ENCODE measurements around the gene TOR4A.

The TOR4A gene

DNA sequence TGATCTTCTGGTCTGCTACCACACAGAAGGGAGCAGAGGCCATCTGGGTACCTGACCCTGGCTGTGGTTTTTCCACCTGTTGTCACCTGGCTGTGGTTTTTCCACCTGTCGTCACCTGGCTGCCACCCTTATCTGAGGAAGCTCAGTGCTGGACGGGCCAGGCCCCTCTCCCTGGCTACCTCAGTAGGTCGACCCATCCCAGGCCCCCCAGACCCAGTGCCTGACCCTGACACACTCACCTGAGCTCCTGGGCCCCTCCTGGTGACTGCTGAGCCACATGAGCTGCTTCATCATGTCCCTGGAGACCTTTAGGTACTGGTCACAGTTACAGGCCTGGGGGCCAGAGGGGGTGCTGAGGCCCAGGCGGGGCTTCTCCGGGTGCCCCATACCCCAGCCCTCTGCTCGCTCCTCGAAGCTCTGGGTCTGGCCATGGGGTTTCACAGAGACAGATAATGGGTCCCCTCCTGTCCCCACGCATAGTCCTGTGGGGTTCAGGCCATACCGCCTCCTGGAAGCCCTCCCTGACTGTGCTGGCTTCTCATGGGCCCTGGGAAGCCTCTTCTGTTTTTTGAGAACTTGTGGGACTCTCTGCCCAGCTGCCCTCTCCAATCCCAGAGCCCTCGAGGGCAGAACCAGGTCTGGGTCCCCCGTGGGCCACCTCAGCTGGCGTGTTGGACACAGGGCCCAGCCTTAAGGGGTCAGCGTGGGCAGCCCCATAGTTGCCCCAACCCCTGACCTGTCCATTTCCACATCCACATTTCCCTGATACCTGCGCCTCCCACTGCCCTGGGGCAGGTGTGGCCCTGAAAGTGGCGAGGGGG lies 32.1 kb downstream of the TOR4A start:
- peak; percentile 56 for DNase-seq

DNA sequence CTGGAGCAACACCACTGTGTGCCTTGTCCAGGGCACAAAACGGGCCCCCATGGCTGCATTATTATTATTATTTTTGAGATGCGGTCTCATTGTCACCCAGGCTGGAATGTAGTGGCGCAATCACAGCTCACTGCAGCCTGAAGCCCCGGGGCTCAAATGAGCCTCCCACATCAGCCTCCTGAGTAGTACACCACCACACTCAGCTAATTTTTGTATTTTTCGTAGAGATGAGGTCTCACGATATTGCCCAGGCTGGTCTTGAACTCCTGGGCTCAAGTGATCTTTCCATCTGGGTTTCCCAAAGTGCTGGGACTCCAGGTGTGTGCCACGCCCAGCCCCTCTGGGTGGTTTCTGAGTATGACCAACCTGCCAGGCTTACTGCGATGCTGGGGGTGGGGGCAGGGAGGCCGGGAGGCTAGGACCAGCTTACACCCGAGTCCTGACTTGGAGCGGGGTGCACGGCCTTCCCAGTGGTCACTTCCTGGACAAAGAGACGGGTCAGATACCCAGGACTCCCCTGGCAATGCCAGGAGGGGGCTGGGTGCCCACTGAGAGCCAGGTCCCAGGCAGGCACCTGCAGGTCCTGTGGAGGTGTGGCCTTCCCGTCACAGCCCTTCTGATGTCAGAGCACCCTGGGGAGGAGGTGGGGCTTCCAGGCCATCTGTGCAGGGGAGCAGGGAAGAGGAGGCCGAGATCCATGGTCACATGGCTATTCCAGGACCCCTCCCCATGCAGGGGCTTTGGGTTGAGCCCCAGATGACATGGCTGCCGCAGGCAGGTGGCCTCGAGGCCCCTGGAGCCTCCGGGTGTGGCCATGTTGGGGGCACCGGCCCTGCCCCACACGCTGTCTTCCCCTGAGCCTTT lies 32.9 kb downstream of the TOR4A start:
- DNase-seq = peak; percentile 94

DNA sequence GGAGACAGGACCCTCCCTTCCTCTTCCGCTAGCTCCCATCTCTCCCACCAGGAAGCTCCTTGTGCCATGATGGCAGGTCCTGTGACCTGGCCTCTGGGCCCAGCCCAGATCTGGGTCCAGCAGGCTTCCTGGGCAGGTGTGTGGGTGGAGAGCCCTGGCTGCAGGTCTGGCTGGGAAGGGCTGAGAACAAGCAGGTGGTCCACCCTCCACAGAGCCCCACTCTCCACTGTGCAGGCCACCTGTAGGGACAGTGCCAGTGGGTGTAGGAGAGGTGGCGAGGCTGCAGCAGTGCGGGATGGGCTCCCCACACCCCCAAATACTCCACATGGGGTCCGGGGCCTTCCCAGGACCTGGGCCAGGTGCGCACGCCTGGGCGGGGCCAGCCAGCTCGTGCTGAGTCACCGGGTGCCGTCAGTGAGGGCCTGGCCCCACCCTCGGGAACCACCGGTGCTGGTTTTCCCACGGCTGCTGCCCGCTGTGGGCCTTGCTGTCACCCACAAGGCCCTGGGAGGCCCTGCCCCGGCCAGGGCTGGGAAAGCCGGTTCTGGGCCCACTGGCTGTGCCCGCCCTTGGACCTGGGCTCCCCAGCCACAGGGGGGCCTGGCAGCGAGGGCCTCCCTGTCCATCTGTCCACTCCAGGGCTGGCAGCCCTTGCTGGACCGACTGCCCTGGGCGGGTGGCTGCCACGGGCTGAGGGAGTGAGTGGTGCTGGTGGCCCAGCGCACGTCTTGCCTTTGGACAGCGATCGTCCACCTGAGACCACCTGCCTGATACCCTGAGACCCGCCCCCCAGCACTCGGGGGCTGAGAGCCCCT lies 33.9 kb downstream of the TOR4A start:
- peak; percentile 98 for DNase-seq

DNA sequence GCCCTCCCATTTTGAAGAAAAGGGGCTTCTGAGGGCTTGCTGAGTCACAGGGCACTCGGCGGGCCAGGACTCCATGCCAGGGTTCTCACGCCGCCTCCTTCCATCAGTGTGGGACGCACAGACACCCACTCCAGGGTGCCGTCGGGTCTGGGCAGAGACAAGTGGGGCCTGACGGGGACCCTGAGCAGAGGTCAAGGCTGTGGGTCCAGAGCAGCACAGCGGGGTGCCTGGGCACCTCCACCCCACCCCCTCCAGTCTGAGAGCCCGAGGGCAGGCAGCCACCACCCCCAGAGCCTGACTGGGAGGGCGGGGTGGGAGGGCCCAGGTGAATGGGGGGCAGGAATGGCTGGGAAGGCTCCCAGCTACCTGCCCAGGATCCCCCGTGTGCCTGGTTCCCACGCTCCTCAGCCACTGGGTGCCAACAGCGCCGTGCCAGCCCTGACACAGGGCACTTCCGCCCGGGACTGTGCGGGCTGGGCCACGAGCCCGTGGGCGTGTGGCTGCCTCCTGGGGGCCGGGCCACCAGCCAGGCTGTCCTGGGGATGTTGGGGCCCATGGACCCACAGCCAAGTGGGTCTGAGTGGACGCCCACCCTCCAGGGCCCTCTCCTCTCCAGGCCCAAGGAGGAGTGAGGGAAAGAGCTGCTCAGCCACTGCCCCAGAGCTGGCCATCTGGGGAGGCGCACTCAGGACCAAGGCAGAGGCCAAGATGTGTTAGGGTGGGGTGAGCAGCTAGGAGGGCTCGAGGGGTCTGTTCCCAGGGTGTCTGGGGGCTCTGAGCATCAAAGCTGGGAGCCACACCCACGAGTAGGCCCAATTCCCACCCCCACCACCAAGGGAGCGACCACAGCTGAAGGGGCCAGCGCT lies 34.7 kb downstream of the TOR4A start:
- no peak for DNase-seq

DNA sequence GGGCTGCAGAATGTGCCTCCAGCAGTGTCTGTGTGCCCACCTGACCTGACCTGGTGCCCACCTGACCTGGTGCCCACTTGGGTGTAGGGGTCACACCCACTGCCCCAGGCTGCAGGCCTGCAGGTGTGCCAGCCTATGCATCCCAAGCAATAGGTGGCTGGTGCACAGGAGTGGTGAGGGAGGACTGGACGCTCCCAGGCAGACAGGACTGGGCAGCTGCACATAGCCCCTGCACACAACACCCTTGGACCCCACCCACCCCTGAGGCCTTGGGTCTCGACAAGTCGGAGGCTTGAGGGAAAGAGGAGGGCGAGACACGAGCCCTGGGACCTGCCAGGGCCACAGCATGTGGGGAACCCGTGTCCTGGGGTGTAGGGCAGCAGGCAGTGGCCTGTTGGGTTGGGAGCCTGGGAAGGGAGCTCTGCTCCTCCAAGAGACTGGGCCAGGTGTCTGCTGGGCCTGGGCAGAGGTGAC lies 35.4 kb downstream of the TOR4A start:
- no peak for DNase-seq

DNA sequence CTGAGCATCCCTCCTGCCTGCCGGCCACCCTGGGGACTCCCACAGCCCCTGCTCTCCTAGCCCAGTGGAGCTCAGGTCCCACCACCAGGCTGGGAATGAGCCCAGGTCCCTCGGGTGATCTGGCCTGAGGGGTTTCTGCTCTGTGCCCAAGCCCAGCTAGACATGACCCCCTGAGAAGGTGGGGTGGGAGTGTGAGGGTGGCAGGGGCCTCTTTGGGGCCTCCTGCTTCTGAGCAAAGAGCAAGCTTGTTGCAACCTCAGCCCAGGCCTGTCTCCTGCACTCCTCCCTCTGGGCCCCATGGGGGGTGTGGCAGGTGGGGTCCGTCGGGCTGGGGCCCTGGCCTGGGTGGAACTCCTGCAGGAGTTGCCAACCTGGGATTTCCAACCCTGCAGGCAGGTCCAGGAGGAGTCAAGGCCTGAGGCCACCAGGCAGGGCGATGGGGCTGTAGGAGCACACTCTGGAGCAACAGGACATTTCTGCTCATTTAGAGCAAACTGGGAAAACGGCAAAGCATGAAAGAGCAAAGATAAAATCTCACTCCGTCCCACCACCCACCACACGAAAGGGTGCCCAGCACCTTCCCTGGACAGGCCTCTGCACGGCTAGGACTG lies 35.9 kb downstream of the TOR4A start:
- no peak for DNase-seq

DNA sequence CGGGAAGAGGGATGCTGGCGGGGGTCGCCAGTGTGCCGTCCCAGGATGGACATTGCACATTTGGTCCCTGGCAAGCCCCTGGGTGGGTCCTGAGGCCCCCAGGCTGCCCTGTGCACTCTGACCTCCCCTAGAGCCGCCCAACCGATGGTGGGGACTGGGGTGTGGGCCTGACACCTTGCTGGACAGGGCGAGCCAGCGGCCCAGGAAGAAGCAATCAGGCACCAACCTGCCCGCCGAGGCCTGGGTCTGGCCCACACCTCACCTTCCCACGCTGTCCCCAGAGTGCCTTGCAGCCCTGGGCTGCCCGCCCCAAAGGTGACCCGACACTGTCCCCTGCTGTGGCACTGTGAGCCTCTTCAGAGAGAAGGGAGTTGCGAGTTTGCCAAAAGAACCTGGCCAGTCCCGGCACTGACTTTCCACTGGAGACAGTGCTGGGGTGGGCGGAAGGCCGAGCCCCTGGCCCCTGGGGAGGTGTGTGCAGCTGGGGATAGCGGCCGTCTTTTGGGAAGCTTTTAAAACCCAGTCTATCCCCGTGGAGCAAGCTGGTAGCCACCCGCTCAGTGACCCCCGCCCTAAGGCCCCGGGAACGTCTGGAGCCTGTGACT lies 36.5 kb downstream of the TOR4A start:
- DNase-seq = no peak

DNA sequence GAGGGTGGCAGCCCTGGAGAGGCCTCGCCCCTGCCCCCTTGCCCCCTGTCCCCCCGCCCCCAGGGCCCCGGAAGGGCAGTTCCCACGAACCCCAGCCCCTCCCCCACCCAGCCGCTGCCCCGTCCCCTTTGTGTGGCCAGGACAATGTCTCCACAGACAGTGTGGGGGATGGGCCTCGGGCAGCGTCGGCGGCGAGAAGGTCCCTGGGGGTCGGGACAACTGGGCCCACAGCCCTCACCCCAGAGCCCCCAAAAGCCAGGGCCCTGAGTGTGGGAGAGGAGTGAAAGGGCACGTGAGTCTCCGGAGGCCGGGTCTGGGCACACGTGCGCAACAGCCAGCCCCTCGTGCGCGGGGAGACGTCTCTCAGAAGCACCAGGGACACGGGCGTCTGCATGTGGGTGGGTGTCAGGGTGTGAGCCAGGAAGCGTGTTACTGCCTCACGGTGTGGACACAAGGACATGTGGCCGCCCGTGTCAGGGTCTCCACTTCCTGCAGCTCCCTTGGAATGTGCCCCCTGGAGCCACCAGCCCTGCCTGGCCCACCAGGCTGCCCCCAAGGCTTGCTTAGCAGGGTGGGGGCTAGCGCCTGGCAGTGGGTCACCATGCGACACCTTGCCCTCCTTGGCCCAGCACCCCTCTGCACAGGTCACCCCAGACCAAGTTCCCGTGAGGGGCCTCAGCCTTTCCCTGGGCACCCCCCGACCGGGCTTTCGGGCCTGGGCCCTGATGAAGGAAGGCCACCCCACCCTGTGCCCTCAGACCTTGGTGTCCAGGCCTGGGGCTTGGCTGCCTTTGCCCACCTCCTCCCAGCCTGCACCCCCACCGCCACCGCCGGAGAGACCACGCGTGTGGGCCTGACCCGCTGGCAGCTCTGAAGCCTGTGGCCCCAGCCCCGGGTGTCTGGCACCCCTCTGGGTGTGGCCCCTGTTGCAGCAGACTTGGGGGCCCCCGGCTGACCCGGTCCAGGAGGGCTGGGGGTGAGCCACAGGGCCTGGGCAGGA lies 37.3 kb downstream of the TOR4A start:
- no peak for DNase-seq

DNA sequence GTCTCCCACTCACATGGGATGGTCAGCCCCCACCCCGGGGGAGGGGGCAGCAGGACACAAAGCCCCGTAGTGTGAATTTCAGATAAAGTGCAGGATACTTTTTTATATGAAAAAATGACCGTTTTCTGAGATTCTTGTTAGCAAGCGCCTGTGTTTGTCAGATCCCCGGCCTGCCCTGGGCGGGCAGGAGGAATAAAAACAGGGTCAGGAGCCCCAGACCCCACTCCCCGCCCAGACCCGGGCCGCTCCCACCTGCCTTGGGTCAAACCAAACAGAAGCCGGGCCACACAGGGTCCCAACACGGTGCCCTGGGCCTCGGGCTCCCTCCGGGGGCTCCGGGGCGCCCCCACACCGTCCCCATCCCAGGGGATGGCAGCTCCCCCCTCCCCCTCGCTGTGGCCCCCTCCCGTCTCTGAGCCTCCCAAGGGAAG lies 38.1 kb downstream of the TOR4A start:
- DNase-seq = no peak

DNA sequence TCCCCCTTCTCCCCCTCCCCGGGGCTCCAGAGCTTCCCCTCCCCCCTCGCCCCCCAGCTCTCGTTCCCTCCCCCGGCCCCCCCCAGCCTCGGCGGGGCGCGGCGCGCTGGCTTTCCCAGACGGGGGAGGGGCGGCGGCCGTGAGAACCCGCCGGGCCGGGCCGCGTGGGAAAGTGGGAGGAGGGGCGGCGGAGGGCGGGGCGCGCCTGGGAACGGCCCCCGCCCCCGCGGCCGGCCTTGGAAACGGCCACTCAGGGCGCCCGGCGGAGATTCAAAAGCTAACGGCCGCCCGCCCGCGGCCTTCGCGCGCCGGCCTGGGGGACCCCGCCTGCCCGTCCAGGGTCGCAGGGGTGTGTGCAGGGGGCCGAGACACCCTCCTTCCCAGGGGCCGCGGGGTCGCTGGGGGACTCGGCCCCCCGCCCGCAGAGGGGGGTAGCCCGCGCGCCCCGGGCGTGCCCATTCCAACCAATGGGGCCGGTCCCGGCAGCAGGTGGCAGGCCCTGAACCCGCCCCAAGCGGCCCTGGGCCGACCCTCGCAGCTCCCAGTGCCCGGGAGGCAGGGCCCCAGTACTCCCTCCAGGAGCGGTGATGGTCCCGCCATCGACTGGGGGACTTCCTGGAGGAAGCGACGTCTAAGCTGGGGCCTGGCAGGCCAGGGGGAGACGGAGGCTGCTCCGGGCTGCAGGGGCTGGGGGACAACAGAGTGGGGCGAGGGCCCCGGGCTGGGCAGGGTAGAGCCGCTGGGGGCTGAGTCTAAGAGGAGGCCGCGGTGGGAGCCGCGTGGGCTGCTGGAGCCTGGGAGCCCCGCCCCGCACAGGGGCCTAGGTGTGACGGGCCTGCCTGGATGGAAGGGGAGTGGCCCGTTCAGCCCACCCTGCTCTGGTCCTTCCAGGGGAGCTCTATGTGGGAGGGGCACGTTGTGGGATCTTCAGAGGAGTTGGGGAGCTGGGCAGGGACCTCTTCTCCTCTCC lies 38.8 kb downstream of the TOR4A start:
- DNase-seq = peak; percentile 87

DNA sequence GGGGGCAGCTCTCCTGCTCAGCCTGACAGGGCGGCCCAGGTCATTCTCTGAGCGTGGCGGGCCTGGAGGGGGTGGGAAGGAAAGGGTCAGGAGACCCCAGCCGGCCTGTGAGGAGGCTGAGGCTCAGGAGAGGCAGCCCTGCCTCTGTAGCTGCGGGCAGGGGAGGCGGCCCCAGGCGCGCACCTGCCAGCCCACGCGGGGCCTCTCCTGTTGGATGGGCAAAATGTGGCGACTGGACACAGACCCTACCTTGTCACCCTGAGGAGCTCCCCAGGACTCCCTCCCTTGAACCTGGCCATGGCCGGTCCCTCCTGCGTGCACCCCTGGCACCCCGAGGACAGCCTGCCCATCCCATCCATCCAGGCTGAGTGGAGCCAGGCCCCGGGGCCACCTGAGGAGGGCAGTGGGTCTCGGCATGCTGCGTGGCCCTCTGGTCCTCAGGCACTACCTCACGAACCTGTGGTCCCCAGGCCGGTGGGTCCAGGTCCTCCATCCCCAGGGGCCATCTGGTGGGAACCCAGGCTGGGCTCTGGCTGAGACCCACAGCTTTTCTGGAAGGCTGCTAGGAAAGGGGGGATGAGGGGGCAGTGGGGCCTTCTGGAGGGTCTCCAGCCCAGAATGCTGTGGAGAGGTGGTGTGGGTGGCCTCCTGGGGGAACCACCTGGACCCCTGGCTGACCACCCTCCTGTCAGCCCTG lies 39.6 kb downstream of the TOR4A start:
- no peak for DNase-seq

DNA sequence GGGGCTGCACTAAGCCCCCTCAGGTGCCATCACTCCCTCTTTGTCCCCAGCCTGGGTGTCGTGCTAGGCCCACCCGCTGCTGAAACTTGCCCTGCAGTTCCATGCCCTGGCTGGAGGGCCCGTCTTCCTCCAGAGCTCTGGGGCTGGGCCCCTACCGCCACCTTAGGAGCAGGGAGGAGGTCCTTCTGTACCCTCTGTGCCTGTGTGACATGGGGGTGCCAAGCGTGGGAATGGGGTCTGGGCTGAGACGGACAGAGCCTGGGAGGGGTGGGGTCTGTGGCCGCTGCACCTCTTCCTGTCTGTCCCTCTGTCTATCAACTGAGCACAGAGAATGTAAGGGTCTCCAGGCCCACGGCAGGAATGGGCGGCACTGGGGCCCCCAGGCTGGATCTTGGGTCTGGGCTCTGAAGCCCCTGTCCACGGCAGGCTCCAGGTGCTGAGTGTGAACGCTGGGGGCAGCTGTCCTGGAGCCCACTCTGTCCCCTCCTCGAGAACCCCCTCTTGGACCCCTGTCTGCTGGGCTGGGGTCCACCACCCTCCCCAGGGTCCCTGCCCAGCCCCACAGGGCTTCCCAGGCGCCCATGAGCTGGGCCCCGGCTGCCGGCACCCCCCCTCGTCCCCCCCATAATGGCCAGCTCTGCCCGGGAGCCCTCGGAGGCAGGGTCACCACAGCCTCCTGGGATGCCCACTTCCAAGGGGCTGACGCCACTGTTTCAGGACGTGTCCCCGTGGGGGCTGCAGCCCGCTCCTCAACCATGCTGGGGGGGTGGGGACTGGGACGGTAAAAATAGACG lies 40.4 kb downstream of the TOR4A start:
- DNase-seq = no peak

DNA sequence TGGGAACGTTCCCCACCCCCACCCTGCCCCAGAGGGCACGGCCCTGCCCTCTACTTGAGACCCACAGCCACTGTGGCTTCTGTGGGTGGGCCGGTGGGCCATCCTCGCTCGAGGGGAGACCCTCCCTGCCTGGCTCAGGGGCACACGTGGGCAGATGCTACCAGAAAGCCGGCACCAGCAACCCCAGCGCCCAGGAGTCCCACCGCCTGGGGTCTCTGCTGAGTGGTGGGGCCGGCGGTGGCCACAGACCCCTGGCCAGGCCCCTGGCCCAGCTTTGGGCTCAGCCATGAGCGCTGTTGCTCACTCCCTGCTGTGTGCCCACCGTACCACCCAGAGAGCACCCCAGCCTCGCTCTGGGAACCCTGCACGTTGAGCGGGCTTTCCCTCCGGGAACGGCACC lies 41.1 kb downstream of the TOR4A start:
- no peak for DNase-seq

DNA sequence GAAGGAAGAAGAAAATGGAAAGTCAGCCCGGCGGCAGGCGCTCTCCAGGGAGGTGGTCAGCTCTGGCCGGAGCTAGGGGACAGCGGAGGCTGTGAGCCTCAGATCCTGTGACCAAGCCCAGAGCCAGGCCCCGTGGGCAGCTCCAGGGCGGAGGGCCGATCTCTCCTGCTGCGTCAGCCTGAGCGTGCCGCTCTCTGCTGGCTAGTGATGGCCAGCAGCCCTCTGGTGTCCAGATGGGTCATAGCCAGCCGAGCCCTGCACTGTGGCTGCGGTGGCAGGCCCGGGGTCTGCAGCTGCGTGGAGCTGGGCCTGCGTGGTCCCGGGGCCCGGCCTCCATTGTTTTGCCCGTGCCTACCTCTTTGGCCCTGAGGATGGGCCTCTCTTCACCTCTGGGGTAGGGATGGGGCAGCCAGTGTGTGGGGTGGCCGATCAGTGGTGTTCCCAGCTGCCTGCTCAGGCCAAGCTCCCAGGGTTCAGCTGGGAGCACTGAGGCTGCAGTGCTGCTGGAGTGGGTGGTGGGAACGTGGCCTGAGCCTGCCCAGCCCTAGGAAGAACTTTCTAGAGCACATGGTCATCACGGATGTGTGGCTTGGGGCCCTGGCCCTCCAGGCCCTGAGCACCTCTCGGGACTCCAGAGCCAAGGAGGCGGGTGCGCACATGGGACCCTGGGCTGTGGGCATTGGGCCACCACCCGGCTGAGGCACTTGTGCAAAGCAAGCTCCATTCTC lies 41.6 kb downstream of the TOR4A start:
- no peak for DNase-seq

DNA sequence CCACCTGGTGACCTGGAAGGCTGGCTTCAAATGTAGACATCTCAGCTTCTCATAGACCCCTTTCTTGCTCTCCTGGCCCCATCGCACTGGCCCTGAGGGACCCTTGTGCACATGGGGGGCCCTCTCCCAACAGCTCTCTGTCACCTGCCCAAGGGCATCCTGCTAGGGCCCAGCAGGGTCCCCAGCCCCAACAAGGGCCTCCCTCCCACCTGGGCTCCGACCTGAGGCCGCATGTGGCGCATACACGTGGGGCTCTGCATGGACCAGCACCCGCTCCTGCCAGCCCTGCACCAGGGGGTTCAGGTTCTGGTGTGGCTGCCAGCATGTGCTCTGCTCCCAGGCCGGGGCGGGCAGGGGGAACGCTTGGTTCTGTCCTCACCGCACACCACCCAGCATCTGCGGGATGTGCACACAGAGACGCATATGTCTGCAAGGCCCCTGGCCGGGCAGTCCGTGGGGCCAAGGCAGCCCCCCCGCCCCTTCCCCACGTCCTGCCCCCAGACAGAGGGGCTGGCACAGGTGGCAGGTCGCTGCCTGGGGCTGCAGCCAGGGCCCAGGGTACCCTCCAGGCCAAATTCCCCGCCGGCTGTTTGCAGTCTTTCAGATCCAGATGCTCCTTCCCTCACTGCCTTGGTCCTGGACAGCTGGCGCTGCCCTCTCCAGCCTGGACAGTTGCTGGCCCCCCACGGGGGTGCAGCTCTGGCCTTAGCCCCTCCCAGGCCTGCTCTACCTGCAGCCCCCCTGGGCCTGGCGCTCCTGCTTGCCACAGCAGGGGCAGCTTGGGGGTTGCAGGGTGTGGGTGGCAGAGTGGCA lies 42.4 kb downstream of the TOR4A start:
- DNase-seq = no peak

Data from DMS53 (cell line).